Esophagus (tissue), 2 donors: ENCODE measurements around the gene FAM13A. TPM values are rescaled to one million over a fixed set of nuclear protein-coding genes. Genes with fewer than 3 reads are reported as not detected.
"Not testable (repeated sequence)": the region's sequence is repeated elsewhere in the genome, so short reads cannot be mapped to it uniquely, and the experiment has no call there.

Experiments used
- H3K27ac ChIP-seq, 2 donors: one replicate each; pipeline ENCODE4 v1.5.1; 2013; ENCODE audit warnings: low read depth in 2 of 2, mild to moderate bottlenecking in 2 of 2, inconsistent platforms in 1 of 2, low read length in 1 of 2, moderate library complexity in 1 of 2
- H3K27me3 ChIP-seq, 2 donors: one replicate each; pipeline ENCODE4 v1.6.1; 2013; ENCODE audit warnings: low read length in 2 of 2, control low read depth in 1 of 2, mild to moderate bottlenecking in 1 of 2; ENCODE audit not compliant: insufficient read depth in 2 of 2, control insufficient read depth in 1 of 2
- H3K36me3 ChIP-seq, 2 donors: one replicate each; pipeline ENCODE4 v1.6.1; 2013; ENCODE audit warnings: low read length in 1 of 2; ENCODE audit not compliant: control insufficient read depth in 2 of 2, insufficient read depth in 2 of 2
- H3K4me1 ChIP-seq, 2 donors: one replicate each; pipeline ENCODE4 v1.6.1; 2013; ENCODE audit warnings: low read length in 1 of 2; ENCODE audit not compliant: control insufficient read depth in 2 of 2, insufficient read depth in 2 of 2
- H3K4me3 ChIP-seq, 2 donors: one replicate each; pipeline ENCODE4 v1.5.1; 2013; ENCODE audit warnings: low read length in 2 of 2, mild to moderate bottlenecking in 2 of 2, low read depth in 1 of 2, moderate library complexity in 1 of 2
- H3K9me3 ChIP-seq, 2 donors: one replicate each; pipeline ENCODE4 v1.6.1; 2013; ENCODE audit warnings: mild to moderate bottlenecking in 2 of 2, low read depth in 1 of 2, low read length in 1 of 2, moderate library complexity in 1 of 2; ENCODE audit not compliant: control insufficient read depth in 2 of 2, insufficient read depth in 1 of 2
- WGBS, 2 donors: extraction: QIAGEN DNeasy Blood & Tissue Kit; methylation state at CpG; one replicate each; pipeline ENCODE4 v1.1.7; 2013; 5-methylcytosine and 5-hydroxymethylcytosine counted together
- polyA plus RNA-seq, 2 donors: library from polyadenylated mRNA; stranded (reverse); fragments of 200-250 nt; gene quantifications; one replicate each; pipeline ENCODE4 v1.2.3, GENCODE V29; 2013
- donor health status: healthy with polysubstance abuse.
- donor health status: Bipolar disorder and iron deficiency.

FAM13A gene
- polyA plus RNA-seq, 2 donors: 2.5 to 2.7 TPM

DNA sequence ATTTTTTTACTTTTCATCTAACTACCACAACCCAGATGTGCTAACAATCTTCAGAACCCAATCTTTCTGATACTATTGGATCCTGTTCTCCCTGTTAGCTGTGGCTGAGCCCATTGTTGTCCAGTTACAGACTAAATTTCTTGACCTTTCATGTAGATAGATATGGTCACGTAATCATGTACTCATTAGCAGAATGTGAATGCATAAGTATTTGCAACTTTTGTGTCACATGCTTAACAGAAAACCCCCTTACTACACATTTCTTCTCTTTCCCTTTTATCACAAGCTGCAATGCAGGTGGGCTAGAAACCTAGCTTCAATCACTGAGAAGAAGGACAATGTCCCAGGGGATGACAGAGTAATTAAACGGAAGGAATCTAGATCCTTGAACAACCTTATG, 13.1 kb upstream of the FAM13A start:
- Histone ChIP-seq H3K36me3 (no peaks in the 10 kb centered on the region), H3K27ac (no peak overlapping the region), H3K4me1 (no peaks in the 10 kb centered on the region), H3K4me3 (no peak overlapping the region), H3K27me3 (no peaks in the 10 kb centered on the region), H3K9me3 (no peaks in the 10 kb centered on the region)
- WGBS, 2 donors: 89 to 91% methylated on average over 2 of the region's 2 CpGs

DNA sequence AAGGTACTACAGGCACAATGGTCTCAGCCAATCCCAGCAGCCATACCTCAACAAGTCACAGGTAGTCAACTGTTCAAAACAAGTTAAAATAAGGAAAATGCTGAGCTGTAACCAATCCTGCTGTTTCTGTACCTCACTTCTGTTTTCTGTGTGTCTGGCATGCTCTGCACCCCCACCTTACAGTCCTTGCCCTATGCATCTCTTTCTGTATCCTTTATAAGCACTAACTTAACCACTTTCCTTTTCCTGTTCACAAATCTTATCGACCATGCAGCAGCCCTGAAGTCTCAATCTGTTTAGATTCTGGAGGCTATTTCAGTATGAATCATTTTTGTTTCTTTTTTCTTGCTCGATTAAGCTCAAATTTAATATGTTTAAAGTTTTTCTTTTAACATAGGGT, 12.5 kb upstream of the FAM13A start:
- H3K4me3 ChIP-seq: no peak overlapping the region
- H3K27ac ChIP-seq: no peak overlapping the region
- WGBS, 2 donors: 55% methylated on average over 2 of the region's 2 CpGs
- no peaks in the 10 kb centered on the region for H3K27me3 ChIP-seq
- H3K9me3 ChIP-seq: no peaks in the 10 kb centered on the region
- no peaks in the 10 kb centered on the region for H3K4me1 ChIP-seq
- no peaks in the 10 kb centered on the region for H3K36me3 ChIP-seq

DNA sequence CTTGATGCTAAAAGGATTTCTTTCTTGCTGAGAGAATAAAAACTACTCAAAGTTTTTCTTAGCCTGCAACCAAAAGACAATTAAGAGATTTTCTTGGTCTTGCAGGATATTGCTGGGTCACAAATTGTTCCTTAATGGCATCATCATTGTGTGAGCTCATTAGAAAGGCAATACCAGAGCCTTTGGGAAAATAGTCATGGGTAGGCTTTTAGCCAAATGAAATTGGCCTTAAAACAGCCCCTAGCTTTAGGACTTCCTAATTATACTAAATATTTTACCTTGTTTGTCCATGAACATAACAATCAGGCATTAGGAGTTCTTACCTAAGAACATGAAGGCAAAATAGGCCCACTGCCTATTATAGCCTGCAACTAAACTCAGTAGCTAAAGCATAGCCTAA, 10.4 kb upstream of the FAM13A start:
- H3K27ac ChIP-seq: no peak overlapping the region
- no peaks in the 10 kb centered on the region for H3K4me1 ChIP-seq
- H3K27me3 ChIP-seq: no peaks in the 10 kb centered on the region
- no peak overlapping the region for H3K4me3 ChIP-seq
- H3K36me3 ChIP-seq: no peaks in the 10 kb centered on the region
- no peaks in the 10 kb centered on the region for H3K9me3 ChIP-seq

DNA sequence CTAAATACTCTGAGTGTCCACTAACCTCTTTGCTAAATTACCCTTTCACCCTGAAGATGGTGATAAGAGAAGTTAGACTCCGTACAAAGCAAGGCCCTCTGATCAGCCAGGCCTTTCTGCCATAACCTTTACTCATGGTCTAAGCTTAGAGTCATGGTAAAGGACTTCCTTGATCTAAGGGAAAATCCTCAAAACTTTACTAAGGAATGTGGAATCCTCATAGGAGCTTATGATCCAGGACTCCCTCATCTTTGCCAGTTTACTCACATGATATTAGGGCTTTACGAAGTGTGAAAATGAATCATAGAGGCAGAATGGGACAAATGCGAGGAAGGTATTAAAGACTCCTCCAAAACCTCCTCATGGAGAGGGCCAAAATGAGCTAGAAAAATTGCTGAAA, 7.9 kb upstream of the FAM13A start:
- WGBS, 2 donors: 72 to 92% methylated on average over 3 of the region's 3 CpGs
- no peaks in the 10 kb centered on the region for H3K36me3 ChIP-seq
- no peaks in the 10 kb centered on the region for H3K27me3 ChIP-seq
- H3K4me1 ChIP-seq: no peaks in the 10 kb centered on the region
- H3K4me3 ChIP-seq: no peak overlapping the region
- H3K27ac ChIP-seq: no peak overlapping the region
- no peaks in the 10 kb centered on the region for H3K9me3 ChIP-seq

DNA sequence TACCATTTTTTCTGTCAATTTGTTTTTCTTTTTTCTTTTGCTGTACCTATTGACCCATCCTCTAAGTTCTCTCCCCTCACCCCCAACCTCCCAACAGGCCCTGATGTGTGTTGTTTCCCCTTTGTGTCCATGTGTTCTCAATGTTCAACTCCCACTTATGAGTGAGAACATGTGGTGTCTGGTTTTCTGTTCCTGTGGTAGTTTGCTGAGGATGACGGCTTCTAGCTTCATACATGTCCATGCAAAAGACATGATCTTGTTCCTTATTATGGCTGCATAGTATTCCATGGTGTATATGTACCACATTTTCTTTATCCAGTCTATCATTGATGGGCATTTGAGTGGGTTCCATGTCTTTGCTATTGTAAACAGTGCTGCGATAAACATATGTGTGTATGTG, 859 bp upstream of the FAM13A start:
- H3K4me1 ChIP-seq, H3K9me3 ChIP-seq, H3K4me3 ChIP-seq, H3K27me3 ChIP-seq, H3K27ac ChIP-seq, H3K36me3 ChIP-seq: not testable (repeated sequence)
- 51 to 80% methylated on average over 2 of the region's 2 CpGs for WGBS, 2 donors

DNA sequence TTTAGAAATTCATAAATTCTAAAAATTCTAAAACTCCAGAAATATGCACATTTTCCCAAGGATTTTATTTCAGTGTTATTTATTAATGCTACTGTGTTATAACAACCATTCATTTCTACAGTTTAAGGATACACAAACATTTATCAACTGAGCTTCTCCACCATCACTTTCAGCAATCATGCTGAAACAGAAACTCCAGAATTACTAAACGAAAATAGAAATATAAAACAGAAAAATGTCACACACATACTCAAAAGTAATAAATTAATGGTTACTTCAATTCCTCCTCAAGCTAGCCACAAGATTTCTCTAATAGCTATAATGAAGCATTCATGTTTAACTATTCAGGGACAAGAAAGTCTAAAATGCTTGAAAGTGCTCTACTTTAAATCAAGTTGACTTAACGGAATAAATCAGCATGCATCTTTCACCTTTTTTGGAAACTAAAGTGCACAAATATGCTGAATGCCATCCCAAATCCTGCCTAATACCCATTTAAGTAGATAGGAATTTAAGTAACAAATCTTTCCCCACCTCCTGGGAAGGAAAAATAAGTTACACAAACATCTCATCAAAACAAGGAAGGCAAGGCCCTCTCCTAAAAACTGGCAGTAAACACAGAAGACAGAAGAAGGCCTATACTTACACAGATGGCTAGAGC, 563 bp downstream of the FAM13A start:
- Histone ChIP-seq H3K36me3 (no peaks in the 10 kb centered on the region), H3K27ac (peak overlapping the region in 1 of 2 donors; percentile 80), H3K27me3 (no peaks in the 10 kb centered on the region), H3K9me3 (no peaks in the 10 kb centered on the region), H3K4me1 (no peaks in the 10 kb centered on the region), H3K4me3 (peak overlapping the region; percentile 1 to 56)
- 10 to 11% methylated on average over 2 of the region's 2 CpGs for WGBS, 2 donors

DNA sequence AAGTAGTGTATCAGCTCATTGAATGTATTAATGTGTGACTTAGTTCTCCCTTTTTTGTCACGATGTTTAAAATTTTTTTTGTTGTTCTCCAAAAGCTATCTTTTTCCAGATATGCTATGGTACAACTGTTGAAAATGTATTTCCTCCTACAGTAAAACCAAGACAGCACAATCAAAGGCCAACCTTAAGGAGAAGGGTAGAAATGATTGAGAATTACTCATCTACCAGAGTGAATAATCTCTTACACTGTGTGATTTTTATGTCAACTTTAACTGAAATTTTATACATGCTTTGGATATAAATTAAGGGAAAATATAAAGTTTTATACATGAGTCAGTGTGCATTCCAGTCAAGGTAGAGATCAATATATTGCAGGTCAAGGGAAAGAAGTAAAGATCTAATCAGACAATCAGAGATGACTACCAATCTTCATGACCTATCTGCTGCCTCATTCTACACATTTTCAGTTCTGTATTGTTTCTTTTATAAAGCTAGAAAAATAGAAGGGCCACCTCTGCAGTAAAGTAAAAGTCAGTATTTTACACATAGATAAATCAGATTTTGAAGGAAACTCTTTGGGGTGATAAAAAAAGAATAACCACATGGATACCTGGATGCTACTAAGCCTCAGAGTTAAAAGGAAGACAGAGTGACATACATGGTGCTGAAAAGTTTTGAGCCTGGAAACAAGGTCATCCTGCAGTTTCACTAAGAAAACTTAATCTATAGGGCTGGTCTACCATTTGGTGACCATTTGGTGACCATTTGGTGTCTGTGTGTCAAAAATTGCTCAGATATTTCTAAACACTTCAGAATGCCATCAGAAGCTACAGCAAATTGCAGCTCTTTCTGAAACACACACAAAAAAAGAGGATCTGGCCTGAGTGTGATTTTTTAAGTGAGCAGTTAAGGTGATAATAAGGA, 1.6 kb downstream of the FAM13A start:
- WGBS, 2 donors: 57 to 58% methylated on average over 1 of the region's 1 CpG
- Histone ChIP-seq H3K4me1 (no peaks in the 10 kb centered on the region), H3K36me3 (no peaks in the 10 kb centered on the region), H3K9me3 (no peaks in the 10 kb centered on the region), H3K27ac (no peak overlapping the region), H3K27me3 (no peaks in the 10 kb centered on the region), H3K4me3 (peak overlapping the region in 1 of 2 donors; percentile 19)

DNA sequence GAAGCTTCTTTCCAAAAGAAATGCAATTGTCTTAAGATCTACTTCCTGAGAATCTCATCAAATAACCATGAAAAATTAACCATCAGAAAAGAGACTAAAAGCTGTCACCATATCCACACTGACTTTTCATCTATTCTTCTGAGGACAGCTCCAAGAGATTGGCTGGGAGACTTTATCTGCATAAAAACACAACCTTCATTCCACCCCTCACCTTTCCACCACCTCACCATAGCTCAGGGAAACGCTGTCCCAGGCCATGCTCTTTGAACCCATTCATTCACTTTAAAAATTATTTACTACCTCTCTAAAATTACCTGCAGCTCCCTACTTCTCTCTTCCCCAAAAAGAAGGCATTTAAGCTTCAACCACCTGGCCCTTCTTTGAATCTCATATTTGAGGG, 2.4 kb downstream of the FAM13A start:
- H3K4me1 ChIP-seq: no peaks in the 10 kb centered on the region
- no peak overlapping the region for H3K4me3 ChIP-seq
- H3K36me3 ChIP-seq: no peaks in the 10 kb centered on the region
- H3K27me3 ChIP-seq: no peaks in the 10 kb centered on the region
- H3K9me3 ChIP-seq: no peaks in the 10 kb centered on the region
- no peak overlapping the region for H3K27ac ChIP-seq
- 34 to 38% methylated on average over 1 of the region's 1 CpG for WGBS, 2 donors

DNA sequence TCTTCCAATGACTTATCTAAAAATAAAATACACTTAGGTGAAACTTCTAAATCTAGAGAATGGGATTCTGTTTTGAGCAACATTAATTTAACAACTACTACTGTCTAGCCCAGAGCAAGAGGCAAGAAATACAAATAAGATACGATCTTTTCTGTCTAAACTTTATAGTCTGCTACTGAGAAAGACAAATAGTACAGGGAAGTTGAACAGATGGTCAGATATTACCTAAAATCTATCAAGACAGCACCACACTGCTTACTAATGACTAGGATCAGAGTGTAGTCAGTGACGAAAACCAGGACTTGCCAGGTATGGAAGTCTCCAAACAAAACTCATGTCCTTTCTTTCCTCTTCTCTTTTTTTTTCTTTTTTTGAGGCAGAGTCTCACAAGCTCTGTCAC, 7.1 kb downstream of the FAM13A start:
- whole genome bisulfite sequencing, 2 donors: 87 to 92% methylated on average over 2 of the region's 2 CpGs
- H3K4me1 ChIP-seq: no peaks in the 10 kb centered on the region
- H3K36me3 ChIP-seq: no peaks in the 10 kb centered on the region
- no peaks in the 10 kb centered on the region for H3K9me3 ChIP-seq
- H3K27me3 ChIP-seq: no peaks in the 10 kb centered on the region
- H3K4me3 ChIP-seq: no peak overlapping the region
- H3K27ac ChIP-seq: no peak overlapping the region
